ENCODE results near the gene CLPTM1L. TPM values are rescaled to one million over a fixed set of nuclear protein-coding genes. Genes with fewer than 3 reads are reported as not detected.

The CLPTM1L gene
- total RNA-seq, 4 donors from 2014 or later: 92.3 to 132 (median 108) TPM

GRCh38 chr5:1278656-1279442 lies 66.0 kb downstream of the CLPTM1L start:
- TF ChIP-seq CTCF (IDR thresholded peaks at IDR 0.05; ENCODE audit: low read depth): no peak

GRCh38 chr5:1278216-1278615 lies 66.7 kb downstream of the CLPTM1L start:
- no peak for TF ChIP-seq CTCF (IDR thresholded peaks at IDR 0.05; ENCODE audit: low read depth)

DNA sequence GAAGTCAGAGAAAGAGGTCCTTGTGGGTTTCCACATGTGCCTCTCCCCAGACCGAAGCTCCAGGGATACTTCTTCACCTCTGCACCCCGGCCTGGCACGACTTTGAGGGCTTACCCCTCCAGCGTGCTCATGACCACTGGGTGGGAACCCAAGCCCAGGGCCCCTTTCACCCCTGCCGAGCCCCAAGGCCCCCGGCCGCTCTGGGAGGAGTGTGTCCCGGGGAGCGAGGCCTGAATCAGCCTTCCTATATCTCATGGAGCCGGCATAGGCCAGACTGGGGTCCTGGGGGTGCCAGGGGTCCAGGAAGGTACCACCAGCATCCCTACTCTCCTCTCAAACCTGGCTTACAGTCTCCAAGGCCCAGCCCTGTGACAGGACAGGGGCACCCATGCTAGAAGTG lies 67.1 kb downstream of the CLPTM1L start:
- no peak for TF ChIP-seq CTCF (IDR thresholded peaks at IDR 0.05; ENCODE audit: low read depth)

DNA sequence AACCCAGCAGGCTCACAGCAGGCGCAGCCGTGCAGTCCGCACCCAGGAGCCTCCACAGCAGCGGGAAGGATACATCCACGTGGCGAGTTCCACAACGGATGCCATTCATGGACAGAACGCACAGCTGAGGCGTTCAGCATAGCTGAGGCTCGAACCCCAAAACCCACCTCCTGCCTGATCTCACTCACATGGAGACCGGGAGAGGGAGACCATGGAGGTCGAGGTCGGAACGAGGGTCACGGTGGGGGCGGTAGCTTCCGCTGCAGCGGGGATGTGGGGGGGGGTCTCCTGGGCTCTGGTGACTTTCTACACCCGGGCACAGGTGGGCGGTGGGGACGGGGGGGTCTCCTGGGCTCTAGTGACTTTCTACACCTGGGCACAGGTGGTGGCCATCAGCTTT lies 67.6 kb downstream of the CLPTM1L start:
- no peak for TF ChIP-seq CTCF (IDR thresholded peaks at IDR 0.05; ENCODE audit: low read depth)

GRCh38 chr5:1276930-1277329 lies 68.0 kb downstream of the CLPTM1L start:
- TF ChIP-seq CTCF (IDR thresholded peaks at IDR 0.05; ENCODE audit: low read depth): no peak

DNA sequence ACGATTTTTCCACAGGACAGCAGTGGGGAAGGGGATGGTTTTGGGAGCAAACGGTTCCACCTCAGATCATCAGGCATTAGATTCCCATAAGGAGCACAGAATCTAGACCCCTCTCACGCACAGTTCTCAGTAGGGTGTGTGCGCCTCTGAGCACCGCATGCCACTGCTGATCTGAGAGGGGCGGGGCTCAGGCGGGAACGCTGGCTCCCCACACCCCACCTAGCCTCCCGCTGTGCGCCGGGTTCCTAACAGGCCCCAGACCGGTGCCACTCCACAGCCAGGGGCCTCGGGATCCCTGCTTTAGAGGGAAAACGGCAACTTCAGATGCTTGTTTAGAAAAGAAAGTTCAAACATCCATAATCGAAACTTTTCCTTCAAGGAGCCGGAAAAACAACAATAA lies 70.4 kb downstream of the CLPTM1L start:
- TF ChIP-seq CTCF (IDR thresholded peaks at IDR 0.05; ENCODE audit: low read depth): no peak

GRCh38 chr5:1273745-1274144 lies 71.2 kb downstream of the CLPTM1L start:
- no peak for TF ChIP-seq CTCF (IDR thresholded peaks at IDR 0.05; ENCODE audit: low read depth)
